A673 (cell line): ENCODE measurements around the gene ITM2C. TPM values are rescaled to one million over a fixed set of nuclear protein-coding genes. Genes with fewer than 3 reads are reported as not detected.

Experiments
- BruUV-seq: library from RNA; stranded (reverse); fragments of 400-500 nt; replicated peaks from 2 replicates; lab custom pipeline; 2021; lab: Mats Ljungman, UMichigan
- CTCF ChIA-PET: fragments of 300-600 bp; sonication (Branson Sonifier 250); formaldehyde crosslinking; loops from one replicate; lab custom pipeline; 2022; ENCODE audit warnings: antibody characterized with exemption; lab: Charles Lee
- POLR2A ChIA-PET: fragments of 300-600 bp; sonication (Branson Sonifier 250); formaldehyde crosslinking; loops from one replicate; lab custom pipeline; 2022; ENCODE audit warnings: antibody characterized with exemption; ENCODE audit not compliant: low non-redundant PET; lab: Charles Lee
- DNase-seq: peaks from one replicate; pipeline ENCODE4 v3.0.0-alpha.2; 2015; ENCODE audit warnings: low spot score
- H3K27ac ChIP-seq: fragments of 200-600 bp; sonication (generic); 2 replicates; pipeline ENCODE4 v1.5.1; 2016; ENCODE audit warnings: mixed run types, low read depth, mild to moderate bottlenecking, mixed read lengths, antibody characterized with exemption, low read length; ENCODE audit not compliant: poor library complexity, severe bottlenecking
- H3K27me3 ChIP-seq: fragments of 200-600 bp; sonication (generic); replicated peaks from 2 replicates; pipeline ENCODE4 v1.6.1; 2017; ENCODE audit warnings: mixed run types, low read depth, mild to moderate bottlenecking, mixed read lengths, antibody characterized with exemption, low read length; ENCODE audit not compliant: insufficient read depth, poor library complexity
- H3K36me3 ChIP-seq: fragments of 200-600 bp; sonication (generic); 2 replicates; pipeline ENCODE4 v1.6.1; 2016; ENCODE audit warnings: mixed run types, mild to moderate bottlenecking, mixed read lengths, antibody characterized with exemption, low read length; ENCODE audit not compliant: insufficient read depth, poor library complexity, severe bottlenecking
- H3K4me1 ChIP-seq: fragments of 200-600 bp; sonication (generic); 2 replicates; pipeline ENCODE4 v1.6.1; 2017; ENCODE audit warnings: mixed run types, mild to moderate bottlenecking, mixed read lengths, antibody characterized with exemption, low read length; ENCODE audit not compliant: insufficient read depth, poor library complexity, severe bottlenecking
- H3K4me3 ChIP-seq: fragments of 200-600 bp; sonication (generic); 2 replicates; pipeline ENCODE4 v1.5.1; 2016; ENCODE audit warnings: low read depth, mixed run types, mild to moderate bottlenecking, mixed read lengths, low read length; ENCODE audit not compliant: poor library complexity, severe bottlenecking
- H3K9me3 ChIP-seq: fragments of 200-600 bp; sonication (generic); 2 replicates; pipeline ENCODE4 v1.6.1; 2016; ENCODE audit warnings: mixed run types, low read depth, mild to moderate bottlenecking, mixed read lengths, antibody characterized with exemption, low read length; ENCODE audit not compliant: poor library complexity, severe bottlenecking
- EZH2 ChIP-seq: fragments of 200-600 bp; sonication (generic); IDR thresholded peaks from 2 replicates; pipeline ENCODE4 v1.6.1; 2017; ENCODE audit warnings: borderline replicate concordance, low read depth, mild to moderate bottlenecking, mixed read lengths, antibody characterized with exemption, low read length; ENCODE audit not compliant: poor library complexity, severe bottlenecking
- intact Hi-C: fragments of 100-400 bp; cut with micrococcal nuclease; formaldehyde crosslinking; loops from one replicate; pipeline ENCODE4 v1.10.0; 2022; ENCODE audit not compliant: unreplicated experiment
- total RNA-seq: library from RNA; stranded (reverse); gene quantifications from 2 replicates; pipeline ENCODE4 v1.2.3, GENCODE V29; 2021
- TF ChIP-seq, protein P1 (sequence below): fragments of 300-800, 200-600 bp; sonication (generic); conservative IDR thresholded peaks from 2 replicates; pipeline ENCODE4 v1.5.1; 2017; ENCODE audit warnings: low read depth, mild to moderate bottlenecking, antibody characterized with exemption, low read length, moderate library complexity, mixed read lengths

Gene ITM2C
- total RNA-seq, 1 experiment from 2014 or later, result 283 TPM

DNA sequence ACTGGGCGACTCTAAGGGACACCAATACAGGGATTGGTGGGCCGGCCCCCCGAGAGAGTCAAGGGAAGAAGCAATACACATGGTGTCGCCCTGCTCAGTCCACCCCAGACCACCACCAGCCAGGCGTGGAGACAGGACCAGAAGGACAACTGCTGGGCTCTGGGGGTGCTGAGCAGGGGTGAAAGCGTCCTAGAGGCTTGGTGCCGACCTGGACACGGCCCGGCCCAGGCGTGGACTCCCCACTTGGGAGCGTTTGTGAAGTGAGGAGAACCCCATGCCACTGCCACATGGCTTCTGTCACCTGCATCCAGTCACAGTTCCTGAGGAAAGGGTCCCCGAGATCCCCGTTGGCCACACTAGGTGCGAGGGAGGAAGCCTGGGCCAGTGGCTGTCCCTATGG, 35.4 kb upstream of the ITM2C start:
- DNase-seq, result no peak
- H3K27me3 ChIP-seq, result no peaks in the 10 kb centered on the region
- no peak overlapping the region for H3K4me3 ChIP-seq
- intact Hi-C loops, result no loop called here
- H3K36me3 ChIP-seq, result no peaks in the 10 kb centered on the region
- H3K9me3 ChIP-seq, result no peaks in the 10 kb centered on the region
- ChIA-PET CTCF (no interaction called here), POLR2A (no interaction called here)
- TF ChIP-seq, protein P1, sequence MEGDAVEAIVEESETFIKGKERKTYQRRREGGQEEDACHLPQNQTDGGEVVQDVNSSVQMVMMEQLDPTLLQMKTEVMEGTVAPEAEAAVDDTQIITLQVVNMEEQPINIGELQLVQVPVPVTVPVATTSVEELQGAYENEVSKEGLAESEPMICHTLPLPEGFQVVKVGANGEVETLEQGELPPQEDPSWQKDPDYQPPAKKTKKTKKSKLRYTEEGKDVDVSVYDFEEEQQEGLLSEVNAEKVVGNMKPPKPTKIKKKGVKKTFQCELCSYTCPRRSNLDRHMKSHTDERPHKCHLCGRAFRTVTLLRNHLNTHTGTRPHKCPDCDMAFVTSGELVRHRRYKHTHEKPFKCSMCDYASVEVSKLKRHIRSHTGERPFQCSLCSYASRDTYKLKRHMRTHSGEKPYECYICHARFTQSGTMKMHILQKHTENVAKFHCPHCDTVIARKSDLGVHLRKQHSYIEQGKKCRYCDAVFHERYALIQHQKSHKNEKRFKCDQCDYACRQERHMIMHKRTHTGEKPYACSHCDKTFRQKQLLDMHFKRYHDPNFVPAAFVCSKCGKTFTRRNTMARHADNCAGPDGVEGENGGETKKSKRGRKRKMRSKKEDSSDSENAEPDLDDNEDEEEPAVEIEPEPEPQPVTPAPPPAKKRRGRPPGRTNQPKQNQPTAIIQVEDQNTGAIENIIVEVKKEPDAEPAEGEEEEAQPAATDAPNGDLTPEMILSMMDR, result no peak
- TF ChIP-seq EZH2, result no peak
- H3K4me1 ChIP-seq, result no peaks in the 10 kb centered on the region
- no TSS peak for BruUV-seq
- H3K27ac ChIP-seq, result no peak overlapping the region

GRCh38 chr2:230829959-230830358, 34.8 kb upstream of the ITM2C start:
- Histone ChIP-seq H3K4me3 (no peak overlapping the region), H3K36me3 (no peaks in the 10 kb centered on the region), H3K27me3 (no peaks in the 10 kb centered on the region), H3K9me3 (no peaks in the 10 kb centered on the region), H3K4me1 (no peaks in the 10 kb centered on the region), H3K27ac (no peak overlapping the region)
- no peak for TF ChIP-seq EZH2
- TF ChIP-seq, protein P1, result no peak
- POLR2A ChIA-PET, result no interaction called here
- no peak for DNase-seq
- no TSS peak for BruUV-seq
- intact Hi-C loops, result no loop called here
- CTCF ChIA-PET, result no interaction called here

DNA sequence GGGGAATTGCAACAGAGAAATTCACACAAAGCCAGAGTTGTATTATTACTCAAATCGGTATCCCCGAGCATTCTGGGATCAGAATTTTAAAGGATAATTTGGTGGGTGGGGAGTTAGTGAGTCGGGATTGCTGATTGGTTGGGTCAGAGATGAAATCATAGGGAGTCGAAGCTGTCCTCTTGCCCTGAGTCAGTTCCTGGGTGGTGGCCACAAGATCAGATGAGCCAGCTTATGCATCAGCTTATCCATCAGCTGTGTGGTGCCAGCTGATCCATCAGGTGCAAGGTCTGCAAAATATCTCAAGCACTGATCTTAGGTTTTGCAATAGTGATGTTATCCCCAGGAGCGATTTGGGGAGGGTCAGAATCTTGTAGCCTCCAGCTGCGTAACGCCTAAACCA, 34.3 kb upstream of the ITM2C start:
- Histone ChIP-seq H3K27me3 (no peaks in the 10 kb centered on the region), H3K27ac (no peak overlapping the region), H3K36me3 (no peaks in the 10 kb centered on the region), H3K4me3 (no peak overlapping the region), H3K9me3 (no peaks in the 10 kb centered on the region), H3K4me1 (no peaks in the 10 kb centered on the region)
- POLR2A ChIA-PET, result no interaction called here
- CTCF ChIA-PET, result no interaction called here
- BruUV-seq, result no TSS peak
- no peak for TF ChIP-seq EZH2
- TF ChIP-seq, protein P1, result no peak
- DNase-seq, result no peak
- intact Hi-C loops, result no loop called here
